ENCODE measurements around the gene SURF1.
"Not testable (repeated sequence)": the region's sequence is repeated elsewhere in the genome, so short reads cannot be mapped to it uniquely, and the experiment has no call there.

The SURF1 gene, protein sequence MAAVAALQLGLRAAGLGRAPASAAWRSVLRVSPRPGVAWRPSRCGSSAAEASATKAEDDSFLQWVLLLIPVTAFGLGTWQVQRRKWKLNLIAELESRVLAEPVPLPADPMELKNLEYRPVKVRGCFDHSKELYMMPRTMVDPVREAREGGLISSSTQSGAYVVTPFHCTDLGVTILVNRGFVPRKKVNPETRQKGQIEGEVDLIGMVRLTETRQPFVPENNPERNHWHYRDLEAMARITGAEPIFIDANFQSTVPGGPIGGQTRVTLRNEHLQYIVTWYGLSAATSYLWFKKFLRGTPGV

DNA sequence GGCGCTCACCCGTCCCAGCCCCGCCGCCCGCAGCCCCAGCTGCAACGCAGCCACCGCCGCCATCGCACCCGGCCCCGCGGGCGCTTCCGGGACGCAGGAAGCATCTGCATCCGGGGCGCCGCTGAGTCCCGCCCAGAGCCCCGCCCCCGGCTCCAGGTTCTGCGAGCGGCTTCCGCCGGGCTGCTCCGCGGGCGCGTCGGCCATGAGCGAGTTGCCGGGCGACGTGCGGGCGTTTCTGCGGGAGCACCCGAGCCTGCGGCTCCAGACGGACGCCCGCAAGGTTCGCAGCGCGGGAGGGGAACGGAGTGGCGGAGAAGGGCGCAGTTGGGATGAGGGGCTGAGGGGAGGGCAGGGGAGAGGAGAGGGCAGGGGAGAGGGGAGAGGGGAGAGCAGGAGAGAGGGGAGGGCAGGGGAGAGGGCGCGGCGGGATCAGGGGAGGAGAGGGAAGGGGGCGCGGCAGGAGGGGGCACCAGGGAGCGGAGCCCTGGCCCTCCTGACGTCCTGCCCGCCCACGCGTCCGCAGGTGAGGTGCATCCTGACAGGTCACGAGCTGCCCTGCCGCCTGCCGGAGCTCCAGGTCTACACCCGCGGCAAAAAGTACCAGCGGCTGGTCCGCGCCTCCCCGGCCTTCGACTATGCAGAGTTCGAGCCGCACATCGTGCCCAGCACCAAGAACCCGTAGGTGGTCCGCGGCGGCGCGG, at the start of gene SURF1, which contains the start of gene SURF2:
TSS of gene SURF1 (minus strand) at position 97 of the 701 bp plus-strand sequence. CDS start at position 63, 34 bp downstream.
TSS of gene SURF2 (plus strand) at position 160 of the 701 bp plus-strand sequence. CDS start at position 203, 43 bp downstream.
- peak; percentile 90 for DNase-seq

DNA sequence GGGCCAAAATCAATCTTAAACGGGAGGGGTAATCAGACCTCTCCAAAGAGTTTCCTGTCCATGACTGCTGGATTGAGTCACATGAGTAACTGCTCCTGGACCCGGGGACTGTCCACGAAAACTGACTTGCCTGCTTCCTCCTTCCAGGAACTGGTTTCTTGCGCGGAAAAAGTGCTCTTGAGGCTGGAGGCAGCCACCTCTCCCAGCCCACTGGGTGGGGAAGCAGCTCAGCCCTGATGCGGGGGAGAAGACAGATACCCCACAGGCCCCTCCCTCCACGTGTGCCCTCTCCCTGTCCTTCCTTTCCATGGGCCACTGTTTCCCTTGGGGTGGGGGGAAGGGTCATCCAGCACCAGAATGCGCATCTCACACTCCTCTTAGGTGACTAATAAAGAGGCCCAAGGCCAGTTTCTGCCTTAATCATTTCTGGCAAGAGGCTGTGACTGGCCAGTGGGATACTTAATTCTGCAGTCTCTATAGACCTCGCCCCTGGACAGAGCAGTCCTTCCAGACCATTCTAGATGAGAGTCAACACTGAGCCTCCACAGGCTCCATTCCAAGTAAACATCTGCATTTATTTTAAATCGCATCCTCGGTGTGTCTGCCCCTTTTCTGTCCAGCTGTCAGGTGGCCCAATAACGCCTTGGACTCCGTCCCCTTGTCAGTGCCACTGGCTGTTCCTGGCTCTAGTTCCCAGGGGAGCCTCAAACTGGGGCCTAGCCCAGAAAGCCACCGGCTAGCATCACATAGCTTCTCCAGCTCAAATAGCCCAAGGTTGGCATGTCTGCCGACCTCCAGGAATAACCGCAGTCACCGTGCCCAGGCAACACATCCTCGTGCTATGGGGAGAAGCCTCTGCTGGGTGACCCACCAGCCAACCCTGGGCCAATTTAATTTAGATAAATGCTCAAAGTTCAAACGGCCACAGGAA, 49.5 kb upstream of the SURF1 start:
- no peak for DNase-seq

DNA sequence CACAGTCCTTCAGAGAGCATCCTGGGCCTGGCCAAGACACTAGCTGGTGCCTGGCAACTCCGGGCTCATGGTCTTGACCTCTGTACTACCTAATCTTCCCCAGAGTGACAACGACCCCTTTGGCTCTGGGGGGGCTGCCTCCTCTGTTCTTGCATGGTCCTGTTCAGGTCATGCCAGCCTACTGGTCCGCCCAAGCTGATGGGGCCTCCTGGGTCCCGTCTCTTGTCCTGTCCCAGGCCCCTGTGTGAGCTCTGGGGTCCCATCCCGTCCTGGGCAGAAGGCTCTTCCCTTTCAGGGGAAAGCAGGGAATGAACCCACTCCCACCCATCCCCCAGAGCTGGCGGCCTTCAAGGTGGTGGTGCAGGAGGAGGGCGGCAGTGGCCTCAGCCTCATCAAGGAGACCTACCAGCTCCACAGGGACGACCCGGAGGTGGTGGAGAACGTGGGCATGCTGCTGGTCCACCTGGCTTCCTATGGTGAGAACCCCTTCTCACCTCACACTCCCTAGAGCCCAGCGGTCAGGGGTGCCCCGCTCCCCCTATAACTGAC, 48.2 kb upstream of the SURF1 start:
- no peak for DNase-seq

DNA sequence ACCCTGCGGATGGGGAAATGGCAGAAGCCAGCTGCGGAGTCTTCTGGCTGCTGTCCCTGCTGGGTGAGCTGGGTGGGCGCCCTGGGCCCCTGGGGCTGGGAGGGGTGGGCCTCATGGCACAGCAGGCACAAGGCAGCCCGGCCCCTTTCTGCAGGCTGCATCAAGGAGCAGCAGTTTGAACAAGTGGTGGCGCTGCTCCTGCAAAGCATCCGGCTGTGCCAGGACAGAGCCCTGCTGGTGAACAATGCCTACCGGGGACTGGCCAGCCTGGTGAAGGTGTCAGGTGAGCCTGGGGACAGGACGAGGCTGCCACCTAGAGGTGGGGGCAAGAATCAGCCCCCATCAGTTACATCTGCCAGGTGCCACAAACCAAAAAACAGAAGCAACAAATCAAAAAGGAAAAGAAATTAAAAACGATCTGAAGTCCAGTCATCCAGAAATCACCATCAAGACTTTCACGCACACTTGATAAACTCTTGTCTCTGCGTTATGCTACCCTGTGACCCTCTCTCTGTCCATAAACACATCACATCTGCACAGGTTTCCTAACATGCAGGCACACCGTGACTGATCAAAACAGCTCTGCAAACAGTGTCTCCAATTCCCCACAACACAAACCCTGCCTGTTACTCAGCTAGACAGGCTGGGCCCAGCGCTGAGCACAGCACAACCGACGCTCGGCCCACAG, 47.6 kb upstream of the SURF1 start:
- DNase-seq, result no peak

DNA sequence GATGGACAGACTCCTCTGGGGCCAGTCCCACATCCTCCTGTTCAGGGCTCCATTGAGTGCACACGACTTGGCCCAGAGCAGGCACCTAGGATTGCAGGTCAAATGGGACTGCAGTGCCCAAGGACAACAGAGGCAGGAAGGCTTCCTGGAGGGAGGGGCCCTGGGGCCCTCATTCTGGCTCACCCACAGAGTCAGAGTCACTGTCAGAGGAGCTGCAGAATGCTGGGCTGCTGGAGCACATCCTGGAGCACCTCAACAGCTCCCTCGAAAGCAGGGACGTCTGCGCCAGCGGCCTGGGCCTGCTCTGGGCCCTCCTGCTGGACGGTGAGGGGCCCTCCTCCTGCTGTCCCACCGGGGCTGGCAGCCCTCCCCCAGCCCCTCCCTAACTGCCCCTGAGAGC, 46.4 kb upstream of the SURF1 start:
- no peak for DNase-seq

DNA sequence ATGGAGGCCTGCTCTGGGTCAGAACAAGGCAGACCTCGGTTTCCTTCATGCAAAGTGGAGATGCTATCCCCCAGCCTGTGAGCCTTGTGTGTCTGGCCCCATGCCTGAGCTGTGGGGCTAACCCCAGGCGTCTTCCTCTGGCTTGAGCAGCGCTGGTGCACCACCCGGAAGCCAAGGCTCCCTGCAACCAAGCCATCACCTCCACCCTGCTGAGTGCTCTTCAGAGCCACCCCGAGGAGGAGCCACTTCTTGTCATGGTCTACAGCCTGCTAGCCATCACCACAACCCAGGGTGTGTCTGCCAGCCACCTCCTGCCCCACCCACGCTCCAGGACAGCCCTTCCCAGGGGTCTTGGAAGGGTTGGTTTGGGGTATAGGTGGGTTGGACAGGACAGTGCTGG, 45.3 kb upstream of the SURF1 start:
- DNase-seq, result no peak

DNA sequence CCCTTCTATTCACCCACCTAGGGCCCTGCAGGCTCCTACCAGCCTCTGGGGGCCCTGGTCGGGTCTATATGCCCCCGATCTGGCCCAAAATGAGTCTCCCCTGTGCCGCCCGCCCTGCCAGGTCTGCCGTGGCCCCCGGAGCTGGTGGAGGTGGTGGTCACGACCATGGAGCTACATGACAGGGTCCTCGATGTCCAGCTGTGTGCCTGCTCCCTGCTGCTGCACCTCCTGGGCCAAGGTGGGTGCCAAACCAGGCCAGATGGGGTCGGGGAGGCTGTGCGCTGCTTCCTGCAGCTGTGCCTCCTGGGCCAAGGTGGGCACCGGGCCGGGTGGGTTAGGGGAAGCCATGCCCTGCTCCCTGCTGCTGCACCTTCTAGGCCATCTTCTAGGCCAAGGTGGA, 44.0 kb upstream of the SURF1 start:
- DNase-seq, result no peak

DNA sequence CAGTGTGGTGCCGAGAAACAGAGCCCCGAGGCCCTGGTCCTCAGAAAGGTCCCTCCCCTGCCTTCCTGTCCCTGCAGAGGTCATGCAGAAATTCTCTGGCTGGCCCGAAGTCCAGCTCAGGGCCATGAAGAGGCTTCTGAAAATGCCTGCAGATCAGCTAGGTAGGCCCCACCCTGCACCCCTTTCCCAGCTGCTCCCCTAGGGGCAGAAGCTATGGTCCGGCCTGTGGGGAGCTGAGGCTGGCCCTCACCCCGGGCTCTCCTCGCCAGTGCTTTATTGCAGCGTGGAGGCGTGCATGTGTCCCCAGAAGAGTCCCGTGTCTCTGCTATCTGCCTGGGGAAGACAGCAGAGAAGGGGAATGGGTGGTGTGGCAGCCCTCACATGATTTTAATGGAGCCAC, 41.6 kb upstream of the SURF1 start:
- no peak for DNase-seq

DNA sequence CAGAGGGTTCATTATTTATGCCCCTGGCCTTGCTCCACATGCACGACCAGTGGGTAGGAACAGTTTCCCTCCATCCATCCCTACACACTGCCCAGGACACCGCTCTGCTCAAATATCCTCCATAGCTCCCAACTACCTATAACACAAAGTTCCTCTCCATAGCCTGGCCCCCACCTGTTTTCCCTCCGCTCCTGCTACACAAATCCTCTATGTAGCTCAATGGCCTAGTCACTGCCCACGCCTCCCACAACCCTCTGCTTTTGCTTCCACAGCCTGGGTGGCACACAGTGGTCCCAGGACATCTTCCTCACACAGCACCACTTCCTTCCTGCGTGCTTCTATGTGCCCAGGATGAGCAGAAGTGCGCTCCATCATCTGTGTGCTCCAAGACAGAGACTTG, 41.1 kb upstream of the SURF1 start:
- DNase-seq, result no peak

DNA sequence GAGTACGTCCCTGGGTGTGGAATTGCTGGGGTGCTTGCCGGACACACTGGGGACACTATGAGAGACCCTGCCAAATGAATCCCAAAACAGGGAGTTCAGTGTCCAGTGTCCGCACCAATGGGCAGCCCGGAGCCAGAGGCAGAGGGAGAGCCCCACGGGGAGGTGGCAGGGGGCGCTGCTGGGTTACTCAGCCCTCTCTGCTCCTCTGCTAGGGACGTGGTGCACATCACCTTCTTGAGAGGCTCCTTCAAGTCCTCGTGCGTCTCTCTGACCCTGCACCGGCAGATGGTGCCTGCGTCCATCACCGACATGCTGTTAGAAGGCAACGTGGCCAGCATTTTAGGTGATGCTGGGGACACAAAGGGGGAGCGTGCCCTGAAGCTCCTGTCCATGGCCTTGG, 40.7 kb upstream of the SURF1 start:
- DNase-seq, result no peak

DNA sequence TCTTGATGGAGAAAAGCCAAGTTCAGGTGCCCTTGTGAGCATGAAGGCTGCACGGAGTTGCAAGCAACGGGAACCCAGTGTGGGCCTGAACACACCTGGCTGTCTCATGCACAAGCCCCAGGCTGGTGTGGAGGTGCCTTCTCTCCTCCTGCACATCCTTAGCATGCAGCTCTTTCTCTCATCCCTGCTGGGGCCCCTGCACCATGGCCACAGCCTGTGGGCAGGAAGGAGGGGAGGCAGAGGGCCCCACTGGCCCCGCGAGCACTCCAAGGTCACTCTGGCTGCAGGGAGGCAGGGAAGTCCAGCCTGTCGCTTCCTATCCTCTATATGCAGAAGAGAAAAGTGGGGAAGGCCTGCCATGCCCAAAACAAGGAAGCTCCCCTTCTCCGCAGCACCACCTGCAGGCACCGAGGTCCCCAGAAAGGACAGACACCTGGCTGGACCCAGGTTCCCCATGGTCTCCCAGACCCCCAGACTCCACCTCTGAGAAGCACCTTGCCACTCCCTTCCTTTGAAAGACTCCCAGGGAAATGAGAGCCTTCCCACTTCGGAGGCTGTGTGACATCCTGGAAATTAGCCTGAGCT, 38.5 kb upstream of the SURF1 start:
- no peak for DNase-seq

DNA sequence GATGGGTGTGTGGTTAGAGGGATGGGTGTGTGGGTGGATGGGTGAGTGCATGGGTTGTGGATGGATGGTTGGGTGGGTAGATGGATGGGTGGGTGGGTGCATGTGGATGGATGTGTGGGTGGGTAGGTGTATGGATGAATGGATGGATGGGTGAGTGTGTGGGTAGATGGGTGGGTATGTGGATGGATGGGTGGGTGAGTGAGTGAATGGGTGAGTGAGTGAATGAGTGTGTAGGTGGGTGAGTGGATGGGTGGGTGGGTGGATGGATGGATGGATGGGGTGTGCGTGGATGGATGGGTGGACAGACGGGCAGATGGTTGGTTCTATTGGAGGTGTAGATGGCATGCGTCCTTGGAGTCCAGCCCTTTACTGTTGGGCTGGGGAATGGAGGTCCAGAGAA, 37.1 kb upstream of the SURF1 start:
- no peak for DNase-seq

DNA sequence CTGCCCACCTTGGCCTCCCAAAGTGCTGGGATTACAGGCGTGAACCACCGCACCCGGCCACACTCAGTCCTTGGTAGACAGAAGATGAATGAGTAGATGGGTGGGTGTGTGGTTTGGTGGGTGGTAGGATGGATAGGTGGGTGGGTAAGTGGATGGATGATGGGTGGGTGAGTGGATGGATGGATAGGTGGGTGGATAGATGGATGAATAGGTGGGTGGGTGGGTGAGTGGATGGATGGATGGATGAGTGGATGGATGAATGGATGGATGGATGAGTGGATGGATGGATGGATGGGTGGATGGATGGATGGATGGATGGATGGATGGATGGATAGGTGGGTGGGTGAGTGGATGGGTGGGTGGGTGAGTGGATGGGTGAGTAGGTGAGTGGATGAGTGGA, 36.0 kb upstream of the SURF1 start:
- not testable (repeated sequence) for DNase-seq

DNA sequence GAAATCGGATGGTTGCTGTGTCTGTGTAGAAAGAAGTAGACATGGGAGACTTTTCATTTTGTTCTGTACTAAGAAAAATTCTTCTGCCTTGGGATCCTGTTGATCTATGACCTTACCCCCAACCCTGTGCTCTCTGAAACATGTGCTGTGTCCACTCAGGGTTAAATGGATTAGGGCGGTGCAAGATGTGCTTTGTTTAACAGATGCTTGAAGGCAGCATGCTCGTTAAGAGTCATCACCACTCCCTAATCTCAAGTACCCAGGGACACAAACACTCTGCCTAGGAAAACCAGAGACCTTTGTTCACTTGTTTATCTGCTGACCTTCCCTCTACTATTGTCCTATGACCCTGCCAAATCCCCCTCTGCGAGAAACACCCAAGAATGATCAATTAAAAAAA, 35.2 kb upstream of the SURF1 start:
- DNase-seq, result not testable (repeated sequence)

DNA sequence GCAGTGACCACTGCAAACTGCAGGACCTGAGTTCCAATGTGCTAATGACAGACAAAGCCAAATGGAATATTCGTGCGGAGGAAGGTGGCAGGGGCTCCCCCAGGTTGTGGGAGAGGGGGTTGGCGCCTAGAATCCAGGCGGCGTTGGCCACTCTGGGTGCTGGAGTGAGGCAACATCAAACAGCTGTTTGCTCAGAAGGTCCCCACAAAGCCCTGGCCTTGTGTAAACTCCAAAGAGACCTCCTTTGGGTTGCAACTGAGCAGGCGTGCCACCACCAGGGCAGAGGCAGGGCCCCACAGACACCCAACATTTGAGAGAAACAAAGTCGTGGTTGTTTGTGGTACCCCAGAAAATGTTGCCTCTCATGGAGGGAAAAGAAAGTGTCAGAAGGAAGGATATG, 34.4 kb upstream of the SURF1 start:
- DNase-seq, result no peak

DNA sequence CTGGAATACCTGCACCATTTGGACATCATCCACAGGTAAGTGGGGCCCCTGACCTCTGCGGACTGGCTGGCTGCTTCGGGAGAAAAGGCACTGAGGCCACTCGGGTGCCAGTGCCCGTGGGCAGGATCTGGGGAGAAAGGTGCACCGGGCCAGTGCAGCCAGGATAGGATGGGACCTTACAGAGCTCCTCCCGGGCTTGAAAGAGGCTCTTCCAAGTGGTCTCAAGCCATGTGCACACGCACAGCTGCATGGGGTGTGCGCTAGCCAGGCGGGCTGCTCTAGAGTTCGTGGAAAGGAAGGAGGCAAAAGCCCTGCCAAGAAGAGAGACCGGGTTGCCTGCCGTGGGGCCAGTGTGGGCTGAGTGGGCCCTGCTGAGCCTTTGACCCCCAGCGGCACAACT, 33.3 kb upstream of the SURF1 start:
- DNase-seq, result no peak

DNA sequence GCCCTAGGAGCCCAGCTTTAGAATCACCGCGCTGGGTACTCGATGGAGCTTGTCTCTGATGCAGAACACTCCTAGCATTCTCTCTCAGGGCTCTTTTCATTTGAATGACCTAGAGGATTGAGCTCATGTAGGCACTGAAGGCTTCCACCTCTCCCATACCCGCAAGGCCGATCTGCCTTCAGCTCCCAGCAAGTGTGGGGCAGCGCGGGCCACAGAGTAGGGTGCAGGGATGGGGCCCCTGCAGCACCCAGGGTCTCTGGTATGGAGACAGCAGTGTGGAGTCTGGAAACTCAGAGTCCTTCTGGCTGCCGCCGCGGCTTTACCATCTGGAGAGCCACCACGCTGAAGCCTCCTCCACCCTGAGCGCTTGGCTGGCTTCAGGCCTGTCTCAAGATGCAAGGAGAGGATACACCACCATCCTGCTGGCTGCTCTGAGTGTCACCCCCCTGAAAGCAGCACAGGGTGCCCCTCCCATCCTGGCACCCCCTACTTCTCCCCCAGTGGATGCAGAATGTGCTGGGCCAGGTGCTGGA, 32.8 kb upstream of the SURF1 start:
- DNase-seq, result no peak

DNA sequence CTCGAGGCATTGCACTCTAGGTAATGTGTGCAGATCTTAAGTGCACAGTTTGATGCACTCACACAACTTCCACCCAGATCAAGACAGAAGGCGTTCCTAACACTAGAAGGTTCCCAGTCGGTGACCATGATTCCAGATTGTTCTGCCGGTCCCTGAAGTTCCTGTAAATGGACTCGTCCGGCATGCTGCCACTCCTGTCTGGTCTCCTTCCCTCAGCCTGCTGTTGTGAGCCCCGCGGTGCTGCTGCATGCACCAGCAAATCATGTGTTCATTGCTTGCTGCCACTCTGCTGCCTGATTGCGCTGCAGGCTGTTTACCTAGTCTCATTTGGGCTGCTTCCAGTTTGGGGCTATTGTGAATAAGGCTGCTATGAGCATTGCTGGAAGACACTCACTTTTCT, 31.4 kb upstream of the SURF1 start:
- DNase-seq, result no peak

DNA sequence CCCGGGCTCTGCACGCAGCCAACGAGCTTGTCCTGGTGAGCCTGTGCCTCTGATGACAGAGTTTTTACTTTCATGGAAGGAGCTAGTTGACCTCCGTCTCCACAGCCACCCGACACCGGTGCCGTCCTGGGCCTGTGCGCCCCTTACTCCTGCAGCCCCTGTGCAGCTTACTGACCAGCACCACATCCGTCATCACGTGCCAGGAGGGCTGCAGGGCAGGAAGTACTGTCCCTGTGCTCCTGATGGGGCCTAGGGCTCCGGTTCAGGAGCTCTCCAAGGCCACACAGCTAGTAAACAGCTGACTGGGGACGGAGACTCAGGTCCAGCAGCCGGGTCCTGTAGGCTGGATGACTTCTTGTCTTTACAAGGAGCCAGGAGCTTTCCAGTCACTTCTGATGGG, 30.1 kb upstream of the SURF1 start:
- no peak for DNase-seq

DNA sequence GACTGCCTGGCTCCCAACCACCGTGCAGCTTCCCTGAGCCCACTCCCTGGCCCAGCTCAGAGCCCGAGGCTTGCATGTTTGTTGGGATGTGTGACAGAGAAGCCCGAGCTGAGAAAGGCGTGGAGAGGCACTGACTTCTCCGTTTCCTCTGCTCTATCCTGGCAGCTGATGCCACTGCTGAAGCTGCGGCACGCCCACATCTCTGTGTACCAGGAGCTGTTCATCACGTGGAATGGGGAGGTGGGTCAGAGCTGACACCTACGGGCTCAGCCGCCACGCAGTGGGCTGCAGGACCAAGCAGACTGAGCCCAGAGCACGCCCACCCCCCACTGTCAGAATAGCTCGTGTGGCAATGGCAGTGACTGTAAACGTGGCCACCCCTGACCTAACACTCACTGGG, 29.2 kb upstream of the SURF1 start:
- no peak for DNase-seq

DNA sequence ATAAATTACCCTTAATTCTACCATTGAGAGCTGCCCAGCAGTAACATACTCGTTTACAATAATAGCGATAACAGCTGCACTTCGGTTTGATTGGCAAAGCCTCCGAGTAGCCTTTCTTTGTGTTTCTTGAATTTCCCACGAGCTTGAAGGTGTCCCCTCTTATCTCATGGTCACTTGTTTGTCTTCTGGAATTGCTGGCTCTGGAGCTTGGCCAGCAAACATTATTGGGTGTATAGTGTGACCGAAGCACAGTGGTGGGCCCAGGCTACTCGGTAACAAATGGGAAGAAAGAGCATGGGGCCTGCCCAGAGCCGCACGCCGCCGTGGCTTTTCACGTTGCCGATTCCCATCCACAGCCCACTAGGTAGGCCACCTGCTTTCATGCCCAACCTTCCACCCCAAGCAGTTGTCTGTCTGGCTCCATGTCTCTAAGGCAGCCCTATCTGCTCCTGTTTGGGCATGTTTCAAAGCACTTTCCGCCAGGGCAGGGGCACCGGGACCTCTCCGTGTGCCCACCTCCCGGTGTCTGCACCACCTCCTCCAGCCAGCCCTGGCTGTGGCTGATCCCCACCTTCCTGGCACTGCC, 28.5 kb upstream of the SURF1 start:
- no peak for DNase-seq
